ENCODE results near the gene CDA. TPM values are rescaled to one million over a fixed set of nuclear protein-coding genes. Genes with fewer than 3 reads are reported as not detected.

CDA gene
- total RNA-seq, 1 experiment from 2014 or later: 6.5 TPM

DNA sequence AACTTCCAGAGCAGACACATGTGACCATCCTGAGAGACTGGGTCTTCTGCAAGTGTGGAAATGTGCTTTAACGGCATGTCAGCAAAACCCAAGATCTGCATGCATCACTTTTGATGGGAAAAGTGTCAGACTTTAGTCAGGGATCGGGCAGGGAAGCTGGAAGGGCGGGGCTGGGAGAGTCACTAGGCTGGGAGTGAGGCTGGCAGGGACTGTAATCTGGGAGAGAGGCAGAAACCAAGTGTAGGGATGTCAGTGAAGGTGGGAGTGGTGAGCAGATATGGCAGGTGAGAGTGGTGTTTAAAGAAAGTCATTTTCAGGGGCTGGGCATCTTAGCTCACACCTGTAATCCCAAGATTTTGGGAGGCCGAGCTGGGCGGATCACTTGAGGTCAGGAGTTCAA lies 11.3 kb downstream of the CDA start:
- Histone ChIP-seq H3K79me2 (ENCODE audit: insufficient read depth, low read length) (peaks cover 2% of the 10 kb centered on the region; the same call in 1 of the 2 replicates), H3K4ac (ENCODE audit: low read depth, low read length) (no peak overlapping the region), H3K18ac (ENCODE audit: insufficient read length, low read depth, low read length) (no peak overlapping the region), H2BK15ac (ENCODE audit: low read depth, low read length) (no peak overlapping the region), H3K56ac (ENCODE audit: insufficient read length, low read depth, low read length) (no peak overlapping the region), H3K9me3 (ENCODE audit: control insufficient read depth, low read depth, low read length) (no peaks in the 10 kb centered on the region), H4K5ac (ENCODE audit: insufficient read length, low read depth, low read length) (no peak overlapping the region), H3K27me3 (ENCODE audit: insufficient read depth, low read length) (no peaks in the 10 kb centered on the region), H2AFZ (ENCODE audit: low read length) (no peak overlapping the region), H4K91ac (ENCODE audit: insufficient read length, low read depth, low read length) (no peak overlapping the region), H2BK5ac (ENCODE audit: insufficient read length, low read length) (no peak overlapping the region), H3K79me1 (ENCODE audit: insufficient read depth, low read depth, low read length, poor library complexity, severe bottlenecking) (no peaks in the 10 kb centered on the region), H3T11ph (ENCODE audit: low read length) (no peak overlapping the region), H2BK12ac (ENCODE audit: insufficient read length, low read depth, low read length) (no peak overlapping the region), H3K23ac (ENCODE audit: insufficient read length, low read depth, low read length) (no peak overlapping the region), H3K14ac (ENCODE audit: insufficient read depth, low read length) (no peak overlapping the region), H3K4me1 (ENCODE audit: insufficient read depth, low read length) (no peaks in the 10 kb centered on the region), H3K27ac (ENCODE audit: insufficient read length, low read depth, low read length) (no peak overlapping the region), H3K4me2 (ENCODE audit: insufficient read depth, insufficient read length, low read length) (no peak overlapping the region), H2BK120ac (ENCODE audit: low read depth, low read length, poor library complexity, severe bottlenecking) (no peak overlapping the region), H3K9ac (ENCODE audit: extremely low read depth, insufficient read length, low read length) (no peak overlapping the region), H2AK5ac (ENCODE audit: insufficient read length, low read length) (no peak overlapping the region), H4K8ac (replicated peaks; ENCODE audit: insufficient read length, low read depth, low read length) (no peak overlapping the region), H2BK20ac (ENCODE audit: low read depth, low read length, poor library complexity, severe bottlenecking) (no peak overlapping the region), H3K23me2 (ENCODE audit: insufficient read length, low read depth, low read length, poor library complexity, severe bottlenecking) (no peaks in the 10 kb centered on the region), H4K20me1 (ENCODE audit: control insufficient read depth, insufficient read depth, insufficient read length) (no peaks in the 10 kb centered on the region)
- Mint-ChIP-seq H3K4me3 (no peak overlapping the region), H3K9me3 (peaks cover 0 to 3% of the 10 kb centered on the region in 2 experiments; a peak in 2 of 5 replicates), H3K27ac (peak overlapping the region in 1 of 3 experiments; percentile 41; a peak in 1 of 7 replicates), H3K4me1 (peaks cover 3% of the 10 kb centered on the region in 2 experiments; a peak in 3 of 4 replicates), H3K27me3 (ENCODE audit: low read depth) (peaks cover 2% of the 10 kb centered on the region; the same call in 1 of the 2 replicates), H3K36me3 (ENCODE audit: insufficient read depth in 1 of 3, low read depth in 3 of 3) (no peaks in the 10 kb centered on the region; a peak in 1 of 7 replicates)
- TF ChIP-seq, protein P1, sequence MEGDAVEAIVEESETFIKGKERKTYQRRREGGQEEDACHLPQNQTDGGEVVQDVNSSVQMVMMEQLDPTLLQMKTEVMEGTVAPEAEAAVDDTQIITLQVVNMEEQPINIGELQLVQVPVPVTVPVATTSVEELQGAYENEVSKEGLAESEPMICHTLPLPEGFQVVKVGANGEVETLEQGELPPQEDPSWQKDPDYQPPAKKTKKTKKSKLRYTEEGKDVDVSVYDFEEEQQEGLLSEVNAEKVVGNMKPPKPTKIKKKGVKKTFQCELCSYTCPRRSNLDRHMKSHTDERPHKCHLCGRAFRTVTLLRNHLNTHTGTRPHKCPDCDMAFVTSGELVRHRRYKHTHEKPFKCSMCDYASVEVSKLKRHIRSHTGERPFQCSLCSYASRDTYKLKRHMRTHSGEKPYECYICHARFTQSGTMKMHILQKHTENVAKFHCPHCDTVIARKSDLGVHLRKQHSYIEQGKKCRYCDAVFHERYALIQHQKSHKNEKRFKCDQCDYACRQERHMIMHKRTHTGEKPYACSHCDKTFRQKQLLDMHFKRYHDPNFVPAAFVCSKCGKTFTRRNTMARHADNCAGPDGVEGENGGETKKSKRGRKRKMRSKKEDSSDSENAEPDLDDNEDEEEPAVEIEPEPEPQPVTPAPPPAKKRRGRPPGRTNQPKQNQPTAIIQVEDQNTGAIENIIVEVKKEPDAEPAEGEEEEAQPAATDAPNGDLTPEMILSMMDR (conservative IDR thresholded peaks at IDR 0.05): no peak
- DNase-seq: no peak
- no CpG with 5 or more reads among the region's 5 CpGs for WGBS (ENCODE audit: extremely low coverage, insufficient read length, low lambda C conversion rate)

Data from H9 (cell line).